NOMO-1 (cell line): ENCODE results near the gene MAT2A.

Source experiments
- DNase-seq, 2 experiments: peaks; one replicate each; lab custom pipeline; 2025; ENCODE audit not compliant: unreplicated experiment in 2 of 2; lab: John Stamatoyannopoulos, UW

Gene MAT2A

GRCh38 chr2:85538507-85539360 is at the start of gene MAT2A:
TSS of gene MAT2A (plus strand) at chr2:85539168. CDS start at chr2:85539288, 120 bp downstream.
- peak; percentile 89 to 92 for DNase-seq

DNA sequence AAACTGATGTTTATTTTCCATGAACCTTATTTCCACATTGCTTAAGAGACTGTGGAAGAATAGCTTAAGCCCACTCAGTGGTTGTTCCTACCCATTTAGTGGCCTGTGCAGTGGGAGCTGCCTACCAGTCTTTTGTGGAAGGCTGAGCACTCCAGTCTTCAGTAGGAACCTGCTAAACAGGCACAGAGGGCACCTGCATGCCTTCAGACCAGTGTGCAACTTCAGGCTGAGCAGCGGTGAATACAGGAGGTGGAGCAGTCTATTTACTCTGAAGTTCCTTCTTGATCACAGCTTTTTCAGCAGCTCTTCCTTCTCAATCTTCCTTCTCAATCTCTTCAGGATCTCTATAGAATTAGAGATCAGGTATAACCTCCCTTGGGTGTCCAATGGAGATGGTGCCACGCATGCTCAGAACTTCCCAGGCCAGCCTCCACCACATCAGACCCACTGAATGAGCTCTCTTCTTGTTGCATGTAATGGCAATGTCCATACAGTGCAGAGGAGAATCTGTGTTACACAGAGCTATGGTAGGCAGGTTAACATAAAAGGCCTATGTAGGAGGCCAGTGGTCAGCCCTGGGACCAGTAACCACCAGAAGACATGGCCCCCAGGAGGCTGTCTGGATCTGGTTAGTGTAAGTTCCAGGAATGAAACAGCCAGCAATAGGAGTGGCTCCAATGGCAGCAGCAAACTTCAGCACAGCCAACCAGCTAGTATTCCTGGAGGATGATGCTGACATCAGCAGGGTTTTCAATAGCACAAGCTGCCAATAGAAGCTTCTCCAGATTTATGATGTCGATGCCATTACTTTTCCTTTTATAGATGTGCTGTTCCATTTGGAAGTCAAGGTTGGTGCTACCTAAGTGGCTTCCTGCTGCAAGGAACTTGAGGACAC is 47.9 kb upstream of the MAT2A start:
- no peak for DNase-seq

- DNase-seq = no peak
Observed at GRCh38 chr2:85496436-85496835, 42.5 kb upstream of the MAT2A start.

- no peak for DNase-seq
Observed at GRCh38 chr2:85497944-85498630, 40.9 kb upstream of the MAT2A start.

- peak; percentile 85 to 92 for DNase-seq
Observed at GRCh38 chr2:85501248-85501647, 37.7 kb upstream of the MAT2A start.

GRCh38 chr2:85502720-85503119 is 36.2 kb upstream of the MAT2A start:
- DNase-seq = no peak

DNA sequence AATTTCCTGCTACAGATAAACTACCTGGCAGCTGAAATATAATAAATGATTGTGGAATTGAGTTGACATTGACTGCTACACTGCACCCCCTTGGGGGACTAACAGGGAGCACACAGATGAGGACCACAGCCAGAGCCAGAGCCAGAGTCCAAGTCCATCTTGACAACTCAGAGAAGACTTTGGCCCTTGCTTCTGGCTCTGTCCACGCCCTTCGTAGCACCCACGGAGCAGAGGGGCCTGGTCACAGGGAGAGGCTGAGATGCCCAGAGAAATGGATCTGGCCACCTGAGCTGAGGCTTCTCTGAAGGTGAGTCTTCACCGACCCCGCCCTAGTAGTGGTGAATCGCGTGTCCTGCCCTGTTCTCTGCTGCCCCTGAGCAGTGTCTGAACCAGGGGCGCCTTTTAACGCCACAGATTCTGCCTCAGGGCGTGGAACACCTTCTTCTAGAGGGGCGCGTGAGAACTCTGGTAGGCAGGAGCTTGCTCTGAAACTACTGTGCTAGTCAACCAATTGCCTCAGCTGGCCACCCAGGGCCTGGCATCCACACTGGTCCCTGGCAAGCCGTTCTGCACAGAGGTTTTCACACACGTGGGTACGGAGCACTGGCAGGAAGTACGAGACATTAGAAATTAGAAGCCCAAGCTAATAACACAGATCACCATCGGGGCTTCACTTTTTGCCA is 35.7 kb upstream of the MAT2A start:
- no peak for DNase-seq

DNA sequence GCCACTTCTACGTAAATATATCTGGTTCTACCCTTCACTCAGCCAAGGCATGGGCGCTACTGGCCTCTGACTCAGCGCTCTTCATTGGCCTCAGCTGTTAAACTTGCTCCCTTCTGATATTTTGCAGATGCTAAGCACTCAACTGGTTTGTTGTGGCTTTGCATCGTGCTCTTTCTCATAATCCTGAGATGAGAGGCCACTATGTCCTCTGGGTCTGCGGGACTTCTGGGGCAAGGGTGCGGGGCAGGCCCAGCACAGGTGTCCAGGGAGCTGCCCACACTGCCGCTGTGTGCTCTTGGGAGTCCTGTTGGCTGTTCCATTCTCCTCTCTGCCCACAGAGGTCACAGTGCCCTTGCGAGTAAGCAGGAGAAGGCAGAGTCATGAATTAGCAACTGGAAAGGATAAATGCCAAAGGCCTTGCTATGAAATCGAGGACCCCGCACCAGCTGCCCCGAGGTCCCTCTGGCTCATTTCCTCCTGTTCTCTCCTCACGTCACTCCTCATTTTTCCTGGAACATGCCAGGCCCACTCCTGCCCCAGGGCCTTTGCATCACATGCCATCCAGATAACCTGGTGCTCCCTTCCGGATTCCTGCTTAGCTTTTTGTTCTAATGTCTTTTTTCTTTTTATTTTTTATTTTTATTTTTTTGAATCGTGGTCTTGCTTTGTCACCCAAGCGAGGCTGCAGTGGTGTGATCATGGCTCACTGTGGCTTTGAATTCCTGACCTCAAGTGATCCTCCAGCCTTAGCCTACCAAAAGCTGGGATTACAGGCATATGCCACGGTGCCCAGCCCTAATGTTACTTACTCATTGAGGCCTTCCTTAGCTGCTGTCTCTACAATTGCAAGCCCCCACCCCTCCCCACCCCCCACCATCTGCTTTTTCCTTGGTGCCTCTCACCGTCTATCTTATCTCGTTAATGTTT is 34.9 kb upstream of the MAT2A start:
- no peak for DNase-seq

- DNase-seq = no peak
Observed at GRCh38 chr2:85504778-85505261, 34.1 kb upstream of the MAT2A start.

GRCh38 chr2:85505551-85506238 is 33.3 kb upstream of the MAT2A start:
- DNase-seq = no peak

- no peak for DNase-seq
Observed at GRCh38 chr2:85506768-85507181, 32.2 kb upstream of the MAT2A start.

DNA sequence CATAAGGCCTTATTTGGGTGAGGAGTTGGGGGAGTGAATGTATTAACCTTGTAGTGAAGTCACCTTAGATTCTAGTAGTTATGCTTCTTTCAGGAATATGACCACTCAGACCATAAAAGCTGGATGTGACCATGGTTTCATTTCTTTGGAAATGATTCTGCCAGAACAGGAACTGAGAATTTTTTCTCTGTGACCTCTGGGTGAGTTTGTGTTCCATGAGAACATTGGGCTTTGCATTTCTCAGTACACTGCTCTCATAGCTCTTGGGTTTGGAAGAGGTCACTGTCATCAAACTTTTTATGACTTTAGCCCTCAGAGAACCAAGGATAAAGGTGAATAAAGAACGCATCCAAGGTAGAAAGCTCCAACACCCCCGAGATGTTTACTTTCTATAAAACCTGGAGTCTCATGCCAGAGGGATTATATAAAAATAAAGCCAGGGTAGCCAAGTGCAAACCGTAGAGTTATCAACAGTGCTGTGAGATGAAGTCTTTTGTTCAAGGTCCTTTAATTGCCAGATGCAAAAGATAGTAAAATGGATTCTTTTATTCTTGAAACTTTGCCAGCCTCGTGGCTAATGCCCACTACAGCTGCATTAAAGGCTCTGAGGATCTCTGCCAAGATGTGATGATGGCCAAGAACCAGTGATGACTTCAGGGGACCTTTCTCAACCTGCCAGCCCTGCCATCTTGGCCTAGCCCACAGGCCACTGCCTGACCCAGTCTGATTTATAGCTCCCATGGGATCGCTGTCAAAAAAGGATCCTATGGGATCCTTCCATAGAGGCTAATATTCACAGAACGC is 27.8 kb upstream of the MAT2A start:
- DNase-seq = no peak

DNA sequence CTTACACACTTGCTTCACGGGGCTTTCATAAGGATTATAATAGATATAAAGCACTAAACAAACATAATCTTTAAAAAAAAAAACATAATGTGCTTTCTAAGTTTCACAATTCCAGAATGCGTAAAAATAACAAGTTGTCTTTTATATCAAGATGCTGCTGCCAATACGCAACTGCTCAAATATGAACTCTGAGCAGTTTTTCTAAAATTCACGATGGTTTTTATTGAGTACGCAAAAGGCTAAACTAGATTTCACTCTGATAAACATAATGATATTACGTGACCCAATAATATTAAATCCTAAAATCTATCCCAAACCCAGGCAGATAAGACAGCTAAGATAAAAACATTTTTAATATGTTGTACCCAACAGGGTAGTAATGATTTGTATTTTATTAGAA is 24.6 kb upstream of the MAT2A start:
- no peak for DNase-seq

GRCh38 chr2:85516653-85517389 is 22.1 kb upstream of the MAT2A start:
- DNase-seq = peak in 1 of 2 experiments; percentile 71

- DNase-seq = no peak
Observed at GRCh38 chr2:85522090-85522647, 16.8 kb upstream of the MAT2A start.

- DNase-seq = no peak
Observed at GRCh38 chr2:85523062-85523902, 15.7 kb upstream of the MAT2A start.
